Prostate gland (tissue), 2 donors: ENCODE measurements around the gene CFAP54.

Experiments used
- POLR2A ChIP-seq: fragments of 450-650 bp; IDR thresholded peaks from one replicate; pipeline ENCODE4 v1.6.1; 2016; ENCODE audit warnings: antibody characterized with exemption, mild to moderate bottlenecking
- POLR2AphosphoS5 ChIP-seq: sonication (generic); formaldehyde crosslinking; IDR thresholded peaks from one replicate; pipeline ENCODE4 v1.6.1; 2017; ENCODE audit warnings: antibody characterized with exemption
- TF ChIP-seq, protein P1 (sequence below), 4 experiments: fragments of 200-600 bp in 2 of 4; fragments of 450-650 bp in 2 of 4; sonication (generic) in 2 of 4; IDR thresholded peaks; 1 replicate in 3 of 4; 2 replicates in 1 of 4; pipeline ENCODE4 v1.5.1; 2016 to 2019; ENCODE audit warnings: antibody characterized with exemption in 4 of 4, mild to moderate bottlenecking in 2 of 4, moderate library complexity in 2 of 4

DNA sequence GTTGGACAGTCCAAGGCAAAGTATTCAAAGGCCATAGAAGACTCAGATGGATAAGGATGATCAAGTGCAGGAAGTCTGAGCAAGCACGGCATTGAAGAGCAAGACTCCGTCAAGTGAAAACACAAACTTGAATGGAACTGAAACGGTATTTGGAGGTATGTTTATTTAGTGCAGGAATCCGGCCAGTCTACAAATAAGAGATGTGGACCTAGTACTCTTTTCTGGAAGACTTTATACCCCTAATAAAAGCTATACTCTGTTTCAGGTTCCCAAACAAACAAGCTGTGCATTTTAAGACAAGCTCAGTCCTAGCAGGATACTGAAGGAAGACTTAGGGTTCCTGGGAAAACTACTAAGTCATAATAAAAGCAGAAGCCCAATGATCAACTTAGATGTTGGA is 316.9 kb downstream of the CFAP54 start:
- TF ChIP-seq, protein P1, sequence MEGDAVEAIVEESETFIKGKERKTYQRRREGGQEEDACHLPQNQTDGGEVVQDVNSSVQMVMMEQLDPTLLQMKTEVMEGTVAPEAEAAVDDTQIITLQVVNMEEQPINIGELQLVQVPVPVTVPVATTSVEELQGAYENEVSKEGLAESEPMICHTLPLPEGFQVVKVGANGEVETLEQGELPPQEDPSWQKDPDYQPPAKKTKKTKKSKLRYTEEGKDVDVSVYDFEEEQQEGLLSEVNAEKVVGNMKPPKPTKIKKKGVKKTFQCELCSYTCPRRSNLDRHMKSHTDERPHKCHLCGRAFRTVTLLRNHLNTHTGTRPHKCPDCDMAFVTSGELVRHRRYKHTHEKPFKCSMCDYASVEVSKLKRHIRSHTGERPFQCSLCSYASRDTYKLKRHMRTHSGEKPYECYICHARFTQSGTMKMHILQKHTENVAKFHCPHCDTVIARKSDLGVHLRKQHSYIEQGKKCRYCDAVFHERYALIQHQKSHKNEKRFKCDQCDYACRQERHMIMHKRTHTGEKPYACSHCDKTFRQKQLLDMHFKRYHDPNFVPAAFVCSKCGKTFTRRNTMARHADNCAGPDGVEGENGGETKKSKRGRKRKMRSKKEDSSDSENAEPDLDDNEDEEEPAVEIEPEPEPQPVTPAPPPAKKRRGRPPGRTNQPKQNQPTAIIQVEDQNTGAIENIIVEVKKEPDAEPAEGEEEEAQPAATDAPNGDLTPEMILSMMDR (IDR thresholded peaks at IDR 0.05), result no peak
- TF ChIP-seq POLR2A, result no peak
- TF ChIP-seq POLR2AphosphoS5, result peak; percentile 55
